Panc1 (cell line): Measurements from ENCODE around the gene ZNF644. TPM values are rescaled to one million over a fixed set of nuclear protein-coding genes. Genes with fewer than 3 reads are reported as not detected.

Experiments
- ATAC-seq: fragments of 200-7000 bp; cut with Tn5 transposase; 2 replicates; pipeline ENCODE4 v1.9.1; 2020; ENCODE audit warnings: mild to moderate bottlenecking, moderate library complexity
- BruUV-seq: library from RNA; stranded (reverse); fragments of 400-500 nt; replicated peaks from 2 replicates; lab custom pipeline; 2021; lab: Mats Ljungman, UMichigan
- CTCF ChIA-PET: fragments of 300-600 bp; sonication (Branson Sonifier 250); formaldehyde crosslinking; loops from one replicate; lab custom pipeline; 2022; ENCODE audit warnings: antibody characterized with exemption; lab: Charles Lee
- POLR2A ChIA-PET: fragments of 300-600 bp; sonication (Branson Sonifier 250); formaldehyde crosslinking; loops from one replicate; lab custom pipeline; 2022; ENCODE audit warnings: antibody characterized with exemption; lab: Charles Lee
- DNase-seq: peaks from one replicate; pipeline ENCODE4 v3.0.0-alpha.2; 2010; ENCODE audit warnings: low read depth, low spot score
- H3K27ac ChIP-seq: 2 replicates; pipeline ENCODE4 v1.5.1; 2011; ENCODE audit warnings: mild to moderate bottlenecking, low read length, inconsistent platforms
- H3K27me3 ChIP-seq: fragments of 200-500 bp; sonication (Bioruptor generic); 2 replicates; pipeline ENCODE4 v1.6.0; 2014; ENCODE audit warnings: low read length, inconsistent platforms; ENCODE audit not compliant: control insufficient read depth, insufficient read depth
- H3K36me3 ChIP-seq: fragments of 200-500 bp; sonication (Bioruptor generic); 2 replicates; pipeline ENCODE4 v1.5.1; 2014; ENCODE audit warnings: inconsistent platforms, mild to moderate bottlenecking, low read length, moderate library complexity; ENCODE audit not compliant: control insufficient read depth, insufficient read depth
- H3K4me1 ChIP-seq: 2 replicates; pipeline ENCODE4 v1.5.1; 2011; ENCODE audit warnings: inconsistent platforms, mild to moderate bottlenecking, low read length, moderate library complexity; ENCODE audit not compliant: control insufficient read depth, insufficient read depth
- H3K4me3 ChIP-seq, 2 experiments: 2 replicates each; pipeline ENCODE4 v1.5.1; 2011 to 2012; ENCODE audit warnings: low read depth in 2 of 2, low read length in 2 of 2, mild to moderate bottlenecking in 2 of 2, inconsistent platforms in 1 of 2, moderate library complexity in 1 of 2
- H3K9me3 ChIP-seq: fragments of 200-500 bp; sonication (Bioruptor generic); 2 replicates; pipeline ENCODE4 v1.5.1; 2014; ENCODE audit warnings: low read depth, mild to moderate bottlenecking, inconsistent platforms, low read length, moderate library complexity; ENCODE audit not compliant: control insufficient read depth, insufficient read depth
- CTCF ChIP-seq: fragments of 450-650 bp; IDR thresholded peaks from 2 replicates; pipeline ENCODE4 v1.5.1; 2017; ENCODE audit warnings: mild to moderate bottlenecking
- POLR2AphosphoS5 ChIP-seq: IDR thresholded peaks from 2 replicates; pipeline ENCODE4 v1.6.1; 2012; ENCODE audit warnings: mild to moderate bottlenecking, low read depth, low read length, moderate library complexity
- REST ChIP-seq, 2 experiments: IDR thresholded peaks; 2 replicates each; pipeline ENCODE4 v1.6.1; 2011 to 2012; ENCODE audit warnings: low read depth in 2 of 2, control low read depth in 1 of 2, low read length in 1 of 2, mild to moderate bottlenecking in 1 of 2, moderate library complexity in 1 of 2; ENCODE audit not compliant: insufficient read depth in 1 of 2
- SIN3A ChIP-seq: IDR thresholded peaks from 2 replicates; pipeline ENCODE4 v1.6.1; 2012; ENCODE audit warnings: low read depth, mild to moderate bottlenecking, low read length, moderate library complexity, borderline replicate concordance; ENCODE audit not compliant: insufficient read depth
- TCF7L2 ChIP-seq: IDR thresholded peaks from 2 replicates; pipeline ENCODE4 v1.6.1; 2011; ENCODE audit warnings: mild to moderate bottlenecking, low read depth, low read length, inconsistent platforms
- in situ Hi-C: cut with HindIII; loops from 2 replicates; pipeline ENCODE4 v1.10.0; 2016; ENCODE audit warnings: low sequenced_read_pairs, low pct_unique_long_range_greater_than_20kb
- intact Hi-C: fragments of 100-400 bp; cut with micrococcal nuclease; formaldehyde crosslinking; loops from one replicate; pipeline ENCODE4 v1.10.0; 2022; ENCODE audit not compliant: unreplicated experiment
- total RNA-seq: library from RNA; stranded (reverse); gene quantifications from one replicate; pipeline ENCODE4 v1.2.1, GENCODE V29; 2021; ENCODE audit not compliant: unreplicated experiment

Gene ZNF644
- total RNA-seq, 1 experiment from 2014 or later: 74.2 TPM

- no peak for DNase-seq
- Histone ChIP-seq H3K27me3 (no peaks in the 10 kb centered on the region), H3K36me3 (peaks cover 7% of the 10 kb centered on the region; the same call in 1 of the 2 replicates), H3K4me1 (no peaks in the 10 kb centered on the region; the same call in 1 of the 2 replicates), H3K27ac (no peak overlapping the region), H3K4me3 (no peak overlapping the region), H3K9me3 (no peaks in the 10 kb centered on the region)
- in situ Hi-C loops: no loop called here
- BruUV-seq: no TSS peak
- ChIA-PET CTCF (interaction anchor here (0.6 kb wide), 1 partner anchor 81 kb away, joined by 3 read pairs; no protein-coding TSS in a partner anchor), POLR2A (no interaction called here)
- intact Hi-C loops: no loop called here
- ATAC-seq: no peak
- no peak for TF ChIP-seq SIN3A
- TF ChIP-seq CTCF: no peak
- no peak for TF ChIP-seq POLR2AphosphoS5
- no peak for TF ChIP-seq REST (IDR thresholded peaks at IDR 0.05; ENCODE audit: insufficient read depth in 1 of 2, low read depth in 2 of 2, low read length in 1 of 2)
- no peak for TF ChIP-seq TCF7L2
Observed at GRCh38 chr1:90919190-90919719, 102.6 kb downstream of the ZNF644 start.

- BruUV-seq: no TSS peak
- CTCF ChIA-PET: no interaction called here
- intact Hi-C loops (no loop called here), in situ Hi-C loops (no loop called here)
- no peak overlapping the region for H3K27ac ChIP-seq
- ATAC-seq (no peak), DNase-seq (no peak)
- no peaks in the 10 kb centered on the region for H3K4me1 ChIP-seq
- H3K4me3 ChIP-seq: no peak overlapping the region
- TF ChIP-seq SIN3A (no peak), TCF7L2 (no peak), REST (IDR thresholded peaks at IDR 0.05; ENCODE audit: insufficient read depth in 1 of 2, low read depth in 2 of 2, low read length in 1 of 2) (no peak), CTCF (no peak), POLR2AphosphoS5 (no peak)
- H3K9me3 ChIP-seq: no peaks in the 10 kb centered on the region
- POLR2A ChIA-PET: no interaction called here
- H3K27me3 ChIP-seq: no peaks in the 10 kb centered on the region
- peaks cover 7% of the 10 kb centered on the region; the same call in 1 of the 2 replicates for H3K36me3 ChIP-seq
Observed at GRCh38 chr1:90911353-90911752, 110.5 kb downstream of the ZNF644 start.
